SK-N-SH treated with all-trans-retinoic acid at 6 μM for 48 hours (cell line): ENCODE measurements around the gene HES3.

Experiments
- ATAC-seq: fragments of 200-7000 bp; cut with Tn5 transposase; 3 replicates; pipeline ENCODE4 v1.9.1; 2020; ENCODE audit warnings: mild to moderate bottlenecking, moderate library complexity
- ARNTL ChIP-seq: fragments of 450-650 bp; formaldehyde crosslinking; IDR thresholded peaks from 2 replicates; pipeline ENCODE4 v1.5.0; 2020; ENCODE audit warnings: low read depth, mild to moderate bottlenecking, moderate library complexity, borderline replicate concordance
- BACH2 ChIP-seq: fragments of 250-450 bp; sonication (Bioruptor Pico); IDR thresholded peaks from 2 replicates; pipeline ENCODE4 v1.9.0; 2021; ENCODE audit warnings: mild to moderate bottlenecking, borderline replicate concordance
- CREB5 ChIP-seq: fragments of 250-450 bp; sonication (Bioruptor Pico); IDR thresholded peaks from 2 replicates; pipeline ENCODE4 v1.5.1; 2020; ENCODE audit warnings: low read depth, mild to moderate bottlenecking, moderate library complexity
- CSDC2 ChIP-seq: fragments of 250-450 bp; sonication (Bioruptor Pico); IDR thresholded peaks from 2 replicates; pipeline ENCODE4 v1.5.0; 2020; ENCODE audit warnings: mild to moderate bottlenecking, moderate library complexity
- CSRNP3 ChIP-seq: fragments of 250-450 bp; sonication (Bioruptor Pico); IDR thresholded peaks from 2 replicates; pipeline ENCODE4 v1.5.1; 2021; ENCODE audit warnings: mild to moderate bottlenecking, moderate library complexity
- ESRRG ChIP-seq: fragments of 250-450 bp; sonication (Bioruptor Pico); IDR thresholded peaks from 2 replicates; pipeline ENCODE4 v1.6.1; 2021; ENCODE audit warnings: mild to moderate bottlenecking
- GLIS3 ChIP-seq: fragments of 250-450 bp; sonication (Bioruptor Pico); IDR thresholded peaks from 2 replicates; pipeline ENCODE4 v1.5.0; 2020; ENCODE audit warnings: mild to moderate bottlenecking, moderate library complexity
- ISL1 ChIP-seq: fragments of 250-450 bp; sonication (Bioruptor Pico); IDR thresholded peaks from 2 replicates; pipeline ENCODE4 v2.1.2; 2022; ENCODE audit warnings: mild to moderate bottlenecking, moderate library complexity
- OSR1 ChIP-seq: fragments of 250-450 bp; sonication (Bioruptor Pico); IDR thresholded peaks from 2 replicates; pipeline ENCODE4 v1.8.0; 2022; ENCODE audit warnings: moderate library complexity, mild to moderate bottlenecking, inconsistent platforms
- PPARA ChIP-seq: fragments of 250-450 bp; sonication (Bioruptor Pico); IDR thresholded peaks from 2 replicates; pipeline ENCODE4 v1.5.0; 2020; ENCODE audit warnings: mild to moderate bottlenecking, borderline replicate concordance
- RARB ChIP-seq: fragments of 250-450 bp; sonication (Bioruptor Pico); IDR thresholded peaks from 2 replicates; pipeline ENCODE4 v1.8.0; 2021; ENCODE audit warnings: mild to moderate bottlenecking, moderate library complexity
- SNAI2 ChIP-seq: fragments of 250-450 bp; sonication (Bioruptor Pico); IDR thresholded peaks from 2 replicates; pipeline ENCODE4 v1.5.0; 2020; ENCODE audit warnings: mild to moderate bottlenecking, moderate library complexity
- TOX ChIP-seq: fragments of 250-450 bp; sonication (Bioruptor Pico); IDR thresholded peaks from 2 replicates; pipeline ENCODE4 v1.8.0; 2021; ENCODE audit warnings: mild to moderate bottlenecking, moderate library complexity, borderline replicate concordance
- ZFP3 ChIP-seq: fragments of 250-450 bp; sonication (Bioruptor Pico); IDR thresholded peaks from 2 replicates; pipeline ENCODE4 v1.5.0; 2020; ENCODE audit warnings: mild to moderate bottlenecking, moderate library complexity
- ZNF565 ChIP-seq: fragments of 450-650 bp; formaldehyde crosslinking; conservative IDR thresholded peaks from 2 replicates; pipeline ENCODE4 v1.5.0; 2020; ENCODE audit warnings: low read depth, mild to moderate bottlenecking, moderate library complexity
- ZNF70 ChIP-seq: fragments of 450-650 bp; formaldehyde crosslinking; IDR thresholded peaks from 2 replicates; pipeline ENCODE4 v1.5.0; 2020; ENCODE audit warnings: mild to moderate bottlenecking, moderate library complexity
- ZNF8 ChIP-seq: fragments of 450-650 bp; formaldehyde crosslinking; IDR thresholded peaks from 2 replicates; pipeline ENCODE4 v1.5.0; 2020; ENCODE audit warnings: mild to moderate bottlenecking, moderate library complexity
- TF ChIP-seq, protein P1 (sequence below): fragments of 250-450 bp; sonication (Bioruptor Pico); IDR thresholded peaks from 2 replicates; pipeline ENCODE4 v1.8.0; 2021; ENCODE audit warnings: low read depth, mild to moderate bottlenecking, moderate library complexity, borderline replicate concordance
- TF ChIP-seq, protein P2 (sequence below): fragments of 250-450 bp; sonication (Bioruptor Pico); IDR thresholded peaks from 2 replicates; pipeline ENCODE4 v1.5.0; 2020; ENCODE audit warnings: mild to moderate bottlenecking, moderate library complexity
- TF ChIP-seq, protein P3 (sequence below): fragments of 250-450 bp; sonication (Bioruptor Pico); IDR thresholded peaks from 2 replicates; pipeline ENCODE4 v1.8.0; 2020; ENCODE audit warnings: mild to moderate bottlenecking, moderate library complexity, borderline replicate concordance

HES3 gene

DNA sequence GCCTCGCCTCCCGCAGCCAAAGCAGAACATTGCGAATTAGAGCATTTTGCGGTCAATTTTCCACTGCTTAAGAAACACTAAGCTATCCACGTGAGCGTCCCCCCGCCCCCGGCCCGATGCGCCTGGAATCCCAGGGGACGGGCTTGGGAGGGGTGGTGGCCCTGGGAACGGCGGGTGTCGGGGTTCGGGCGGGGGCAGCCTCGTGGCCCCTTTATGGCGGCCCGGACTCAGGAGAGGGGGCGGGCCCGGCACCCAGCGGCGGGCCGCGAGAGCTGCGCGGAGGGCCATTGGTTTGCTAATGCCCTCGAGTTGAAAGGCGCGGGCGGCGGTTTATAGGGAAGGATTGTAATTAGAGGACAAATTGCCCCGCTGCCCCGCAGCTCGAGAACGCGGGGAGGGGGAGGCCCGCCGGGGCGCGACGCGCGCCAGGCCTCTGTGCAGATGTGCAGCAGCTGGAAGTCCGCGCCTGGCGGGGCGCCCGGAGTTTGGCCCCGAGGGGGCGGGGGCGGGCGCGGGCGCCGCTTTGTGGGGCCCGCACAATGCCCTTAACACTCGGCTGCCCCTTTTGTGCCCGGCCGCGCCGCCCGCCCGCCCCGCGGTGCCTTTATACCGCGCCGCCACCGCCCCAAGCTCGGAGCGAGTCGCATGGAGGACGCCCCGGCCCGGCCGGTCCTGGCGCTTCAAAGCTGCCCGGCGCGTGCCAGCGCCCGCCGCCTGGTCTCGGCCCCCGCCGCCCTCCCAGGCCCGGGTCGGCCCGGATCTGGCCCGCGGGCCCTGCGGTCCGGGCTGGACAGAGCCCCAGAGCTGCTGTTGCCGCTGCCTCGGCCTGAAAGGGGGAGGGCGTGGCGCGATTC, 1.9 kb upstream of the HES3 start (continued):
- TF ChIP-seq BACH2 (no peak), ZNF565 (CRISPR knock-in tag) (no peak)

DNA sequence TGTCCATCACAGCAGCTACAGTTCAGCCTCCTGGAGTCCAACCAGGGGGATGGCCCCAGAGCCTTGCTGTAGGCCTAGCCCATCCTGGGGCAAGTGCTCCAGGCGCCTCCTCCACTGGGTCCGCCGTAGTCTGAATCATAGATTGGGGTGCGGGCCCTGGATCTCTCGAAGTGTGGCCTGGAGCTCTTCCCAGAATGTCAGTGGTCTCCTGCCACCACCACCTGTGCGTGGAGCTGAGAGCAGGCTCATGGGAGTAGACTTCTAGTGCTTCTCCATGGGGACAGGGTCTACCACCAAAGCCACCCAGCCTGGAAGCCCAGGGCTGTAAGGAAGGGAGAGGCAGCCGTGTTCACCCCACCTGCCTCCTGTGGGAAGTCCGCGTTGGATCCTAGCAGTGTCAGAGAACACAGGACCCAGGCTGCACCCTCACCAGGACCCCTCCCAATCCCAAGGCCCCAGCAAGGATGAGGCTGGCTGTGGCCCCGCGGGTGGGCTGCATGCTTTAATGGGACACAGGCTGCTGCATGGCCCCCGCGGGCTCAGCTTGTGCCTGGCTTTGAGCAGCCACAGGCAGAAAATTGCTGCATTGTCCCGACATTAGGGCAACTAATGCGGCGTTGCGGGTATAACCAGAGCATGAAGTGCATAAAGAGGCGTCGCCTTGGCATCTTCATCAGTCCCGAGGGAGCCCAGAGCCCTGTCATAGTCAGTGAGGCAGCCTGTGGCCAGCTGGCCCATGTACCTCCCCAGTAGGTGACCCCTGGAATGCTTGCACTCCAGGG, 735 bp upstream of the HES3 start:
- ATAC-seq: no peak
- no peak for TF ChIP-seq ESRRG (CRISPR knock-in tag)
- no peak for TF ChIP-seq ZFP3
- no peak for TF ChIP-seq OSR1
- TF ChIP-seq, protein P1, sequence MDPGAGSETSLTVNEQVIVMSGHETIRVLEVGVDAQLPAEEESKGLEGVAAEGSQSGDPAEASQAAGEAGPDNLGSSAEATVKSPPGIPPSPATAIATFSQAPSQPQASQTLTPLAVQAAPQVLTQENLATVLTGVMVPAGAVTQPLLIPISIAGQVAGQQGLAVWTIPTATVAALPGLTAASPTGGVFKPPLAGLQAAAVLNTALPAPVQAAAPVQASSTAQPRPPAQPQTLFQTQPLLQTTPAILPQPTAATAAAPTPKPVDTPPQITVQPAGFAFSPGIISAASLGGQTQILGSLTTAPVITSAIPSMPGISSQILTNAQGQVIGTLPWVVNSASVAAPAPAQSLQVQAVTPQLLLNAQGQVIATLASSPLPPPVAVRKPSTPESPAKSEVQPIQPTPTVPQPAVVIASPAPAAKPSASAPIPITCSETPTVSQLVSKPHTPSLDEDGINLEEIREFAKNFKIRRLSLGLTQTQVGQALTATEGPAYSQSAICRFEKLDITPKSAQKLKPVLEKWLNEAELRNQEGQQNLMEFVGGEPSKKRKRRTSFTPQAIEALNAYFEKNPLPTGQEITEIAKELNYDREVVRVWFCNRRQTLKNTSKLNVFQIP (CRISPR knock-in tag): no peak
- TF ChIP-seq ARNTL (CRISPR knock-in tag): no peak
- TF ChIP-seq GLIS3 (CRISPR knock-in tag): no peak
- no peak for TF ChIP-seq SNAI2
- TF ChIP-seq, protein P2, sequence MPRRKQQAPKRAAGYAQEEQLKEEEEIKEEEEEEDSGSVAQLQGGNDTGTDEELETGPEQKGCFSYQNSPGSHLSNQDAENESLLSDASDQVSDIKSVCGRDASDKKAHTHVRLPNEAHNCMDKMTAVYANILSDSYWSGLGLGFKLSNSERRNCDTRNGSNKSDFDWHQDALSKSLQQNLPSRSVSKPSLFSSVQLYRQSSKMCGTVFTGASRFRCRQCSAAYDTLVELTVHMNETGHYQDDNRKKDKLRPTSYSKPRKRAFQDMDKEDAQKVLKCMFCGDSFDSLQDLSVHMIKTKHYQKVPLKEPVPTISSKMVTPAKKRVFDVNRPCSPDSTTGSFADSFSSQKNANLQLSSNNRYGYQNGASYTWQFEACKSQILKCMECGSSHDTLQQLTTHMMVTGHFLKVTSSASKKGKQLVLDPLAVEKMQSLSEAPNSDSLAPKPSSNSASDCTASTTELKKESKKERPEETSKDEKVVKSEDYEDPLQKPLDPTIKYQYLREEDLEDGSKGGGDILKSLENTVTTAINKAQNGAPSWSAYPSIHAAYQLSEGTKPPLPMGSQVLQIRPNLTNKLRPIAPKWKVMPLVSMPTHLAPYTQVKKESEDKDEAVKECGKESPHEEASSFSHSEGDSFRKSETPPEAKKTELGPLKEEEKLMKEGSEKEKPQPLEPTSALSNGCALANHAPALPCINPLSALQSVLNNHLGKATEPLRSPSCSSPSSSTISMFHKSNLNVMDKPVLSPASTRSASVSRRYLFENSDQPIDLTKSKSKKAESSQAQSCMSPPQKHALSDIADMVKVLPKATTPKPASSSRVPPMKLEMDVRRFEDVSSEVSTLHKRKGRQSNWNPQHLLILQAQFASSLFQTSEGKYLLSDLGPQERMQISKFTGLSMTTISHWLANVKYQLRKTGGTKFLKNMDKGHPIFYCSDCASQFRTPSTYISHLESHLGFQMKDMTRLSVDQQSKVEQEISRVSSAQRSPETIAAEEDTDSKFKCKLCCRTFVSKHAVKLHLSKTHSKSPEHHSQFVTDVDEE: no peak
- TF ChIP-seq CSDC2: no peak
- TF ChIP-seq ZNF8 (CRISPR knock-in tag): no peak
- no peak for TF ChIP-seq PPARA
- TF ChIP-seq ZNF70: no peak
- no peak for TF ChIP-seq ZNF565 (CRISPR knock-in tag)
- TF ChIP-seq, protein P3, sequence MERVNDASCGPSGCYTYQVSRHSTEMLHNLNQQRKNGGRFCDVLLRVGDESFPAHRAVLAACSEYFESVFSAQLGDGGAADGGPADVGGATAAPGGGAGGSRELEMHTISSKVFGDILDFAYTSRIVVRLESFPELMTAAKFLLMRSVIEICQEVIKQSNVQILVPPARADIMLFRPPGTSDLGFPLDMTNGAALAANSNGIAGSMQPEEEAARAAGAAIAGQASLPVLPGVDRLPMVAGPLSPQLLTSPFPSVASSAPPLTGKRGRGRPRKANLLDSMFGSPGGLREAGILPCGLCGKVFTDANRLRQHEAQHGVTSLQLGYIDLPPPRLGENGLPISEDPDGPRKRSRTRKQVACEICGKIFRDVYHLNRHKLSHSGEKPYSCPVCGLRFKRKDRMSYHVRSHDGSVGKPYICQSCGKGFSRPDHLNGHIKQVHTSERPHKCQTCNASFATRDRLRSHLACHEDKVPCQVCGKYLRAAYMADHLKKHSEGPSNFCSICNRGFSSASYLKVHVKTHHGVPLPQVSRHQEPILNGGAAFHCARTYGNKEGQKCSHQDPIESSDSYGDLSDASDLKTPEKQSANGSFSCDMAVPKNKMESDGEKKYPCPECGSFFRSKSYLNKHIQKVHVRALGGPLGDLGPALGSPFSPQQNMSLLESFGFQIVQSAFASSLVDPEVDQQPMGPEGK (CRISPR knock-in tag): no peak
- no peak for TF ChIP-seq CSRNP3 (CRISPR knock-in tag)
- no peak for TF ChIP-seq RARB (CRISPR knock-in tag)
- TF ChIP-seq ISL1 (CRISPR knock-in tag): no peak
- no peak for TF ChIP-seq TOX
- no peak for TF ChIP-seq BACH2
- TF ChIP-seq CREB5 (CRISPR knock-in tag): no peak

GRCh38 chr1:6244401-6245049, 546 bp downstream of the HES3 start:
- TF ChIP-seq SNAI2 (no peak), OSR1 (no peak), ESRRG (CRISPR knock-in tag) (no peak), ZFP3 (no peak), CSDC2 (no peak), ARNTL (CRISPR knock-in tag) (no peak), ZNF8 (CRISPR knock-in tag) (no peak)
- TF ChIP-seq, protein P3 (CRISPR knock-in tag): no peak
- ATAC-seq: no peak
